Measurements from ENCODE around the gene ULBP3.

Gene ULBP3

GRCh38 chr6:150086026-150086425, 17.1 kb upstream of the ULBP3 start:
- H4K20me1 ChIP-seq (ENCODE audit: insufficient read depth, low read length): no peaks in the 10 kb centered on the region
- no peak overlapping the region for H2AFZ ChIP-seq (ENCODE audit: low read depth, low read length)
- no peak overlapping the region for H3K4me3 ChIP-seq (ENCODE audit: low read length)
- no peaks in the 10 kb centered on the region for H3K79me2 ChIP-seq (ENCODE audit: low read length)
- H3K27ac ChIP-seq (ENCODE audit: low read length): no peak overlapping the region
- no peaks in the 10 kb centered on the region for H3K4me1 ChIP-seq (ENCODE audit: low read length)
- H3K9ac ChIP-seq (ENCODE audit: low read length): no peak overlapping the region
- TF ChIP-seq EZH2phosphoT487 (IDR thresholded peaks at IDR 0.05; ENCODE audit: low read depth): no peak
- TF ChIP-seq CTCF (IDR thresholded peaks at IDR 0.05; ENCODE audit: low read depth, low read length): no peak
- H3K27me3 ChIP-seq (ENCODE audit: low read depth, low read length): peaks cover 18% of the 10 kb centered on the region; the same call in 1 of the 2 replicates
- H3K9me3 ChIP-seq (ENCODE audit: insufficient read depth, low read length): no peaks in the 10 kb centered on the region
- no peaks in the 10 kb centered on the region for H3K36me3 ChIP-seq (replicated peaks; ENCODE audit: low read depth, low read length)
- H3K4me2 ChIP-seq (ENCODE audit: low read length): no peak overlapping the region

DNA sequence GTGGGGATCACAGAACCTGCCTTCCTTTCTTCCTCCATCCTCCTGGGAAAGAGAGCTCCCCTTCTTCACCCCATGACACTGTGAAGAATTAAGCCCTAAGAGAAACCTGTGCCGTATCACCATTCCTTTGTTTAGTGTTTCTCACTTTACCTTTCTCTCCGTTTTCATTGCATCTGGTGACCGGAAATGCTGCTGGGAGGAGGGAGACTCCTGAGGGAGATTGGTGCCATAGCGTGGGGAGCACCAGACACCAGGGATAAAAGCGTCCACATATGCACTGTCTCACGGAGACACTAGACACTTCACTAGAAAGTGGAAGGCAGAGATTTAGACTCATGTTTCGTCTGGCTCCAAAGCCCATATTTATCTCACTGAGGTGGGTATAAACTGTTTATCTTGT, 15.5 kb upstream of the ULBP3 start:
- H3K27ac ChIP-seq (ENCODE audit: low read length): no peak overlapping the region
- no peak overlapping the region for H3K4me3 ChIP-seq (ENCODE audit: low read length)
- no peaks in the 10 kb centered on the region for H3K4me1 ChIP-seq (ENCODE audit: low read length)
- H3K4me2 ChIP-seq (ENCODE audit: low read length): no peak overlapping the region
- no peaks in the 10 kb centered on the region for H3K79me2 ChIP-seq (ENCODE audit: low read length)
- TF ChIP-seq EZH2phosphoT487 (IDR thresholded peaks at IDR 0.05; ENCODE audit: low read depth) (no peak), CTCF (IDR thresholded peaks at IDR 0.05; ENCODE audit: low read depth, low read length) (no peak)
- H3K36me3 ChIP-seq (replicated peaks; ENCODE audit: low read depth, low read length): no peaks in the 10 kb centered on the region
- no peaks in the 10 kb centered on the region for H4K20me1 ChIP-seq (ENCODE audit: insufficient read depth, low read length)
- peaks cover 18% of the 10 kb centered on the region; the same call in 1 of the 2 replicates for H3K27me3 ChIP-seq (ENCODE audit: low read depth, low read length)
- H2AFZ ChIP-seq (ENCODE audit: low read depth, low read length): no peak overlapping the region
- H3K9me3 ChIP-seq (ENCODE audit: insufficient read depth, low read length): no peaks in the 10 kb centered on the region
- H3K9ac ChIP-seq (ENCODE audit: low read length): no peak overlapping the region

DNA sequence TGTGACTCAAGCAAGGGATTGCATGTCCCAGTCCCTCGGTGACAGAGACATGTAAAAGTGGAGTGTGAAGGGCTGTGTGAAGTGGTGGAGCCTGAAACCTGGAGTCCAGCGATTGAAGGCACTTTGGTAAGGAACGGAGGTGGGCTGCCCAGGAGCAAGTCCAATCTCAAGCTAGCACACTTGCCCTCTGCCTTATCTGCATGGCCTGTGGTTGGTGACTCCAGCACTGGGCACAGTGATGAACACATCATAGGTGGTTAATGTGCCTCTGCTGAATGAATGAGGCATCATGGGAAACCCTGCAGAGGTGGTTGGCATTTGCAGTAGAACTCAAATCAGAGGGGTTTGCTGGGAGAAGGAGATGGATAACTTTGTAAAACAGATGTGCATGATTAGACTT, 14.9 kb upstream of the ULBP3 start:
- Histone ChIP-seq H2AFZ (ENCODE audit: low read depth, low read length) (no peak overlapping the region), H3K36me3 (replicated peaks; ENCODE audit: low read depth, low read length) (no peaks in the 10 kb centered on the region), H4K20me1 (ENCODE audit: insufficient read depth, low read length) (no peaks in the 10 kb centered on the region), H3K27ac (ENCODE audit: low read length) (no peak overlapping the region), H3K9me3 (ENCODE audit: insufficient read depth, low read length) (no peaks in the 10 kb centered on the region), H3K9ac (ENCODE audit: low read length) (no peak overlapping the region), H3K4me3 (ENCODE audit: low read length) (no peak overlapping the region), H3K4me1 (ENCODE audit: low read length) (no peaks in the 10 kb centered on the region), H3K27me3 (ENCODE audit: low read depth, low read length) (peaks cover 18% of the 10 kb centered on the region; the same call in 1 of the 2 replicates), H3K79me2 (ENCODE audit: low read length) (no peaks in the 10 kb centered on the region), H3K4me2 (ENCODE audit: low read length) (no peak overlapping the region)
- TF ChIP-seq CTCF (IDR thresholded peaks at IDR 0.05; ENCODE audit: low read depth, low read length): no peak
- no peak for TF ChIP-seq EZH2phosphoT487 (IDR thresholded peaks at IDR 0.05; ENCODE audit: low read depth)

GRCh38 chr6:150081702-150082101, 12.8 kb upstream of the ULBP3 start:
- Histone ChIP-seq H3K27ac (ENCODE audit: low read length) (no peak overlapping the region), H3K4me1 (ENCODE audit: low read length) (no peaks in the 10 kb centered on the region), H3K79me2 (ENCODE audit: low read length) (no peaks in the 10 kb centered on the region), H2AFZ (ENCODE audit: low read depth, low read length) (no peak overlapping the region), H3K36me3 (replicated peaks; ENCODE audit: low read depth, low read length) (no peaks in the 10 kb centered on the region), H3K4me2 (ENCODE audit: low read length) (no peak overlapping the region), H3K9ac (ENCODE audit: low read length) (no peak overlapping the region), H4K20me1 (ENCODE audit: insufficient read depth, low read length) (no peaks in the 10 kb centered on the region), H3K4me3 (ENCODE audit: low read length) (no peak overlapping the region), H3K9me3 (ENCODE audit: insufficient read depth, low read length) (no peaks in the 10 kb centered on the region), H3K27me3 (ENCODE audit: low read depth, low read length) (peaks cover 19% of the 10 kb centered on the region; the same call in 1 of the 2 replicates)
- TF ChIP-seq EZH2phosphoT487 (IDR thresholded peaks at IDR 0.05; ENCODE audit: low read depth) (no peak), CTCF (IDR thresholded peaks at IDR 0.05; ENCODE audit: low read depth, low read length) (no peak)
